Transverse colon (tissue), 4 donors: ENCODE data around the gene FHIP1B.

Experiments used
- EP300 ChIP-seq: sonication (generic); formaldehyde crosslinking; IDR thresholded peaks from one replicate; pipeline ENCODE4 v1.6.1; 2017; ENCODE audit warnings: antibody characterized with exemption, low read depth
- POLR2A ChIP-seq: fragments of 450-650 bp; IDR thresholded peaks from one replicate; pipeline ENCODE4 v1.6.1; 2016; ENCODE audit warnings: antibody characterized with exemption, mild to moderate bottlenecking, moderate library complexity
- POLR2AphosphoS5 ChIP-seq, 3 donors: sonication (generic); formaldehyde crosslinking; IDR thresholded peaks; one replicate each; pipeline ENCODE4 v1.6.1; 2016; ENCODE audit warnings: antibody characterized with exemption in 3 of 3
- TF ChIP-seq, protein P1 (sequence below), 5 experiments: fragments of 200-600 bp in 3 of 5; fragments of 450-650 bp in 2 of 5; sonication (generic) in 3 of 5; IDR thresholded peaks; 1 replicate in 2 of 5; 2 replicates in 3 of 5; pipeline ENCODE4 v1.5.1; 2016 to 2017; ENCODE audit warnings: antibody characterized with exemption in 5 of 5, inconsistent platforms in 3 of 5, mild to moderate bottlenecking in 2 of 5, moderate library complexity in 1 of 5

DNA sequence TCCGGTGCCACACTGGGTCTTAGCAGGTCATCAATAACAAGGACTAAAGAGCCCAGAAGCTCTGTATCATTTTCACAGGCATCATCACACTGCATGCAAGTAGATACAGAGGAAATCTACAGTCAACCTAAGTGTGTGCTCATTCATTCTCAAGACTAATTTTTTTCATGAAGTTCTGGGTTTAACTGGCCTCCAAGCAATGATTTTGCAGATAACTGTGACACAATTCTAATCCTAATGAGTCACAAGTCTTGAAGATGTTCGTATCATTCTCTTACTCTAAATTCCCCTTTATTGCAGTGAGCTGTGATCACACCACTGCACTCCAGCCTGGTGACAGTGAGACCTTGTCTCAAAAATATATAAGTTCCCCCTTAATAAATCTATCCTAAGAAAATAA, 33.0 kb downstream of the FHIP1B start:
- TF ChIP-seq, protein P1, sequence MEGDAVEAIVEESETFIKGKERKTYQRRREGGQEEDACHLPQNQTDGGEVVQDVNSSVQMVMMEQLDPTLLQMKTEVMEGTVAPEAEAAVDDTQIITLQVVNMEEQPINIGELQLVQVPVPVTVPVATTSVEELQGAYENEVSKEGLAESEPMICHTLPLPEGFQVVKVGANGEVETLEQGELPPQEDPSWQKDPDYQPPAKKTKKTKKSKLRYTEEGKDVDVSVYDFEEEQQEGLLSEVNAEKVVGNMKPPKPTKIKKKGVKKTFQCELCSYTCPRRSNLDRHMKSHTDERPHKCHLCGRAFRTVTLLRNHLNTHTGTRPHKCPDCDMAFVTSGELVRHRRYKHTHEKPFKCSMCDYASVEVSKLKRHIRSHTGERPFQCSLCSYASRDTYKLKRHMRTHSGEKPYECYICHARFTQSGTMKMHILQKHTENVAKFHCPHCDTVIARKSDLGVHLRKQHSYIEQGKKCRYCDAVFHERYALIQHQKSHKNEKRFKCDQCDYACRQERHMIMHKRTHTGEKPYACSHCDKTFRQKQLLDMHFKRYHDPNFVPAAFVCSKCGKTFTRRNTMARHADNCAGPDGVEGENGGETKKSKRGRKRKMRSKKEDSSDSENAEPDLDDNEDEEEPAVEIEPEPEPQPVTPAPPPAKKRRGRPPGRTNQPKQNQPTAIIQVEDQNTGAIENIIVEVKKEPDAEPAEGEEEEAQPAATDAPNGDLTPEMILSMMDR (IDR thresholded peaks at IDR 0.05) = no peak
- TF ChIP-seq EP300 = no peak
- TF ChIP-seq POLR2A = no peak
- TF ChIP-seq POLR2AphosphoS5 (IDR thresholded peaks at IDR 0.05) = no peak
